HL-60 (cell line): ENCODE results near the gene NHSL1.

Experiments used
- DNase-seq, 2 experiments: peaks; one replicate each; pipeline ENCODE4 v3.0.0-alpha.2; 2010 to 2020; ENCODE audit warnings: low read depth in 1 of 2, low spot score in 1 of 2
- H3K27ac ChIP-seq: fragments of 250-450 bp; sonication (Bioruptor Pico); replicated peaks from 2 replicates; pipeline ENCODE4 v1.5.1; 2020; ENCODE audit warnings: mild to moderate bottlenecking, moderate library complexity
- H3K27me3 ChIP-seq: fragments of 250-450 bp; sonication (Bioruptor Pico); 2 replicates; pipeline ENCODE4 v1.5.1; 2021; ENCODE audit warnings: mild to moderate bottlenecking, moderate library complexity; ENCODE audit not compliant: insufficient read depth, poor library complexity, severe bottlenecking
- H3K4me3 ChIP-seq: replicated peaks from 2 replicates; pipeline ENCODE4 v1.5.1; 2011; ENCODE audit warnings: mild to moderate bottlenecking, control low read depth, low read length; ENCODE audit not compliant: insufficient read depth
- CTCF ChIP-seq: IDR thresholded peaks from one replicate; pipeline ENCODE4 v1.5.1; 2011; ENCODE audit warnings: low read length, control low read depth, inconsistent platforms; ENCODE audit not compliant: insufficient read depth
- GABPA ChIP-seq: IDR thresholded peaks from 2 replicates; pipeline ENCODE4 v1.6.1; 2012; ENCODE audit warnings: low read depth
- POLR2AphosphoS5 ChIP-seq: IDR thresholded peaks from 2 replicates; pipeline ENCODE4 v1.6.1; 2012; ENCODE audit warnings: low read depth
- REST ChIP-seq: IDR thresholded peaks from 2 replicates; pipeline ENCODE4 v1.6.1; 2012; ENCODE audit warnings: low read depth; ENCODE audit not compliant: insufficient replicate concordance
- SPI1 ChIP-seq: IDR thresholded peaks from 2 replicates; pipeline ENCODE4 v1.6.1; 2012; ENCODE audit warnings: low read depth, mild to moderate bottlenecking, borderline replicate concordance

Gene NHSL1

GRCh38 chr6:138454981-138455706, 44.1 kb downstream of the NHSL1 start:
- Histone ChIP-seq H3K27ac (no peak overlapping the region), H3K4me3 (no peak overlapping the region), H3K27me3 (no peaks in the 10 kb centered on the region)
- TF ChIP-seq POLR2AphosphoS5: no peak
- no peak for DNase-seq

DNA sequence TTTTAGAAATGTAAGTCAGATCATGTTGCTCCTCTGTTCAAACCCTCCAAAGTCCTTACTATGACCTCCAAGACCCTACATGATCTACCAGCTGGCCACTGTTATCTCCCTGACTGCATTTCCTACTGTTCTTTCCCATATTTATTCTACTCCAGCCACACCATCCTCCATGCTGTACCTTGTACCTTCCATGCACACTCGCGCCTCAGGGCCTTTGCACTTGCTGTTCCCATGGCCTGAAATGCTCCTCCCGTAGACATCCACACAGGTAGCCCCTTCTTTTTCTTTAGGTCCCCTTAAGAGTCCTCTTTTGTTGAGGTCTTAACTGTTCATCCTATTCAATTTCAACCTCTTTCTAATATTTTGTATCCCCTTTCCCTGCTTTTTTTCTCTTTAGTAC, 48.3 kb downstream of the NHSL1 start:
- H3K27me3 ChIP-seq: no peaks in the 10 kb centered on the region
- TF ChIP-seq GABPA (no peak), SPI1 (no peak), REST (no peak), CTCF (no peak), POLR2AphosphoS5 (no peak)

GRCh38 chr6:138450445-138450844, 48.8 kb downstream of the NHSL1 start:
- H3K27me3 ChIP-seq: no peaks in the 10 kb centered on the region
- no peak overlapping the region for H3K4me3 ChIP-seq
- TF ChIP-seq REST (no peak), CTCF (no peak), POLR2AphosphoS5 (no peak), SPI1 (no peak), GABPA (no peak)
- no peak overlapping the region for H3K27ac ChIP-seq
- no peak for DNase-seq

More for the DNA sequence above, 48.3 kb downstream of the NHSL1 start:
- no peak overlapping the region for H3K4me3 ChIP-seq
- no peak for DNase-seq
- H3K27ac ChIP-seq: no peak overlapping the region

DNA sequence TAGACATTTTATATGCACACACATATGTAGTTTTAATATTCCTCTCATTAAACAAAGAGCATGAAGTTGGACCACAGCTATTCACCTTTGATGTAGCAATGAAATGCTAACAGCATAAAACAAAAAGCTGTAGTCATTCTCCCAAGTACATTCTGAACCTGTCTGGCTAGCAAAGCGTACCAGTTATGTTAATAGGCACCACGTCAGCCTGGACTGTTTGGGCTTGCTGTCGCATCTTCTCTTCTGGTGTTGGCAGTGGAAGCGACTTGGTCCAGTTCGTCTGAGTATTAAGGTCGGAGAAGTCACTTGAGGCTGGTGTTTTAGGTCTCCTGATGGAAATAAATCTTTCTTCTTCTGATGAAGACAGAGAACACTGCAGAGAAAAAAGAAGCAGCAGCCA, 52.5 kb downstream of the NHSL1 start:
- Histone ChIP-seq H3K27ac (no peak overlapping the region), H3K27me3 (no peaks in the 10 kb centered on the region), H3K4me3 (no peak overlapping the region)
- TF ChIP-seq SPI1 (no peak), GABPA (no peak), REST (no peak), POLR2AphosphoS5 (no peak), CTCF (no peak)
- no peak for DNase-seq
